ENCODE measurements around the gene DAB2IP.

The DAB2IP gene

GRCh38 chr9:121662891-121663580 lies 11.6 kb downstream of the DAB2IP start:
- intact Hi-C loops (cut with DNase I; ENCODE audit: low total_unique reads): no loop called here
- H3K9me3 ChIP-seq: no peaks in the 10 kb centered on the region
- H3K4me3 ChIP-seq: no peak overlapping the region
- no peak overlapping the region for H3K27ac ChIP-seq
- no peaks in the 10 kb centered on the region for H3K27me3 ChIP-seq
- no peak for DNase-seq
- H3K4me1 ChIP-seq: peaks cover 0 to 24% (median 13%) of the 10 kb centered on the region in 4 donors
- H3K36me3 ChIP-seq: no peaks in the 10 kb centered on the region
- TF ChIP-seq CTCF (IDR thresholded peaks at IDR 0.05): no peak

GRCh38 chr9:121663591-121663990 lies 12.2 kb downstream of the DAB2IP start:
- Histone ChIP-seq H3K27me3 (no peaks in the 10 kb centered on the region), H3K4me1 (peaks cover 0 to 18% (median 10%) of the 10 kb centered on the region in 4 donors), H3K4me3 (no peak overlapping the region), H3K9me3 (no peaks in the 10 kb centered on the region), H3K27ac (no peak overlapping the region), H3K36me3 (no peaks in the 10 kb centered on the region)
- no peak for TF ChIP-seq CTCF (IDR thresholded peaks at IDR 0.05)
- no peak for DNase-seq
- intact Hi-C loops (cut with DNase I; ENCODE audit: low total_unique reads): no loop called here

GRCh38 chr9:121666294-121666693 lies 14.9 kb downstream of the DAB2IP start:
- H3K27ac ChIP-seq: no peak overlapping the region
- no peak overlapping the region for H3K4me3 ChIP-seq
- H3K9me3 ChIP-seq: no peaks in the 10 kb centered on the region
- no peaks in the 10 kb centered on the region for H3K27me3 ChIP-seq
- TF ChIP-seq CTCF (IDR thresholded peaks at IDR 0.05): no peak
- H3K4me1 ChIP-seq: peaks cover 0 to 14% (median 6%) of the 10 kb centered on the region in 4 donors
- DNase-seq: no peak
- intact Hi-C loops (cut with DNase I; ENCODE audit: low total_unique reads): no loop called here
- H3K36me3 ChIP-seq: no peaks in the 10 kb centered on the region

GRCh38 chr9:121667214-121667613 lies 15.8 kb downstream of the DAB2IP start:
- no peak for DNase-seq
- TF ChIP-seq CTCF (IDR thresholded peaks at IDR 0.05): no peak
- Histone ChIP-seq H3K4me3 (no peak overlapping the region), H3K4me1 (peaks cover 0 to 21% (median 6%) of the 10 kb centered on the region in 4 donors), H3K27me3 (no peaks in the 10 kb centered on the region), H3K36me3 (no peaks in the 10 kb centered on the region), H3K27ac (no peak overlapping the region), H3K9me3 (no peaks in the 10 kb centered on the region)
- intact Hi-C loops (cut with DNase I; ENCODE audit: low total_unique reads): no loop called here

- no peaks in the 10 kb centered on the region for H3K9me3 ChIP-seq
- peaks cover 0 to 15% (median 3%) of the 10 kb centered on the region in 4 donors for H3K4me1 ChIP-seq
- DNase-seq: no peak
- H3K4me3 ChIP-seq: no peak overlapping the region
- H3K27me3 ChIP-seq: no peaks in the 10 kb centered on the region
- TF ChIP-seq CTCF (IDR thresholded peaks at IDR 0.05): no peak
- H3K36me3 ChIP-seq: no peaks in the 10 kb centered on the region
- H3K27ac ChIP-seq: no peak overlapping the region
- intact Hi-C loops (cut with DNase I; ENCODE audit: low total_unique reads): no loop called here
These were observed 16.5 kb downstream of the DAB2IP start for GRCh38 chr9:121667890-121668289.

All from tibial artery (tissue), 4 donors.